HepG2 (cell line): ENCODE data around the gene DOK5. TPM values are rescaled to one million over a fixed set of nuclear protein-coding genes. Genes with fewer than 3 reads are reported as not detected.

Experiments
- ATAC-seq: fragments of 200-7000 bp; cut with Tn5 transposase; 3 replicates; pipeline ENCODE4 v1.9.1; 2020; ENCODE audit warnings: mild to moderate bottlenecking, moderate library complexity
- BruUV-seq: library from RNA; stranded (reverse); fragments of 400-500 nt; replicated peaks from 2 replicates; lab custom pipeline; 2021; lab: Mats Ljungman, UMichigan
- CTCF ChIA-PET: fragments of 300-600 bp; formaldehyde crosslinking; extraction: SDS; loops from one replicate; lab custom pipeline; 2021; ENCODE audit warnings: low total read pairs, inconsistent platforms, low intra/inter-chr PET ratio; lab: Yijun Ruan, JAX
- POLR2A ChIA-PET: fragments of 350-600 bp; sonication (Branson Sonifier 250); formaldehyde crosslinking; loops from one replicate; lab custom pipeline; 2020; ENCODE audit warnings: antibody characterized with exemption, inconsistent platforms; lab: Yijun Ruan, JAX
- DNase-seq: peaks from one replicate; pipeline ENCODE4 v3.0.0-alpha.2; 2015; ENCODE audit warnings: low spot score
- FAIRE-seq: peaks from 3 replicates; lab custom pipeline; 2011; peaks lifted over from hg19 to GRCh38; lab: Jason Lieb, UNC
- H2AFZ ChIP-seq: one replicate; pipeline ENCODE4 v1.6.1; 2011; ENCODE audit warnings: low read length, inconsistent platforms
- H3K27ac ChIP-seq: fragments of 300-600 bp; 3 replicates; pipeline ENCODE4 v1.8.0; 2011; ENCODE audit warnings: mixed run types, mild to moderate bottlenecking, mixed read lengths, low read length, inconsistent platforms; ENCODE audit not compliant: insufficient read depth; ENCODE audit errors: extremely low read length
- H3K27me3 ChIP-seq, 2 experiments: fragments of 200-600 bp in 1 of 2; 2 replicates in 1 of 2; 3 replicates in 1 of 2; pipeline versions ENCODE4 v1.6.0 to v1.8.0; 2011; ENCODE audit warnings: low read length in 2 of 2, mild to moderate bottlenecking in 2 of 2, moderate library complexity in 2 of 2, inconsistent platforms in 1 of 2; ENCODE audit not compliant: insufficient read depth in 2 of 2, control insufficient read depth in 1 of 2
- H3K36me3 ChIP-seq, 2 experiments: fragments of 200-600 bp in 1 of 2; replicated peaks in 1 of 2; 2 replicates in 1 of 2; 3 replicates in 1 of 2; pipeline versions ENCODE4 v1.5.1 to v1.8.0; 2011; ENCODE audit warnings: low read length in 2 of 2, inconsistent platforms in 1 of 2; ENCODE audit not compliant: insufficient read depth in 2 of 2, control insufficient read depth in 1 of 2
- H3K4me1 ChIP-seq: 2 replicates; pipeline ENCODE4 v1.5.1; 2012; ENCODE audit warnings: low read length, inconsistent platforms; ENCODE audit not compliant: insufficient read depth
- H3K4me2 ChIP-seq: 2 replicates; pipeline ENCODE4 v1.6.0; 2011; ENCODE audit warnings: low read depth, low read length, inconsistent platforms
- H3K4me3 ChIP-seq, 3 experiments: fragments of 200-600 bp in 1 of 3; sonication (generic), shearing (Covaris generic) in 1 of 3; replicated peaks in 1 of 3; 2 replicates each; pipeline ENCODE4 v1.5.1; 2011 to 2016; ENCODE audit warnings: low read length in 3 of 3, inconsistent platforms in 2 of 3, low read depth in 2 of 3, mild to moderate bottlenecking in 2 of 3, control low read depth in 1 of 3, mixed read lengths in 1 of 3; ENCODE audit not compliant: insufficient read depth in 1 of 3
- H3K79me2 ChIP-seq: one replicate; pipeline ENCODE4 v1.6.1; 2011; ENCODE audit warnings: low read length, inconsistent platforms; ENCODE audit not compliant: insufficient read depth
- H3K9ac ChIP-seq: 2 replicates; pipeline ENCODE4 v1.6.0; 2011; ENCODE audit warnings: mild to moderate bottlenecking, low read depth, low read length, inconsistent platforms; ENCODE audit not compliant: insufficient read depth
- H3K9me3 ChIP-seq: 2 replicates; pipeline ENCODE4 v1.5.1; 2012; ENCODE audit warnings: mild to moderate bottlenecking, low read length
- H4K20me1 ChIP-seq: 2 replicates; pipeline ENCODE4 v1.6.0; 2011; ENCODE audit warnings: inconsistent platforms, mild to moderate bottlenecking, low read length, moderate library complexity; ENCODE audit not compliant: insufficient read depth
- CREB1 ChIP-seq, 2 experiments: fragments of 450-650 bp in 1 of 2; IDR thresholded peaks; 2 replicates each; pipeline ENCODE4 v1.6.1; 2016 to 2017; ENCODE audit warnings: control low read depth in 1 of 2, mild to moderate bottlenecking in 1 of 2, missing compliant biosample characterization in 1 of 2, missing genetic modification characterization in 1 of 2
- KDM5B ChIP-seq: sonication (generic); formaldehyde crosslinking; IDR thresholded peaks from 2 replicates; pipeline ENCODE4 v1.4.0; 2020; ENCODE audit warnings: missing genetic modification reagents, mild to moderate bottlenecking, borderline replicate concordance
- NR3C1 ChIP-seq: sonication (generic); formaldehyde crosslinking; IDR thresholded peaks from 2 replicates; pipeline ENCODE4 v1.4.0; 2020; ENCODE audit warnings: missing genetic modification reagents
- RELA ChIP-seq: sonication (generic); formaldehyde crosslinking; IDR thresholded peaks from 2 replicates; pipeline ENCODE4 v1.4.0; 2020; ENCODE audit warnings: missing genetic modification reagents
- TEAD2 ChIP-seq: sonication (generic); formaldehyde crosslinking; IDR thresholded peaks from 2 replicates; pipeline ENCODE4 v1.9.0; 2021; ENCODE audit warnings: missing genetic modification reagents
- TOE1 ChIP-seq: sonication (generic); formaldehyde crosslinking; IDR thresholded peaks from 2 replicates; pipeline ENCODE4 v1.4.0; 2020; ENCODE audit warnings: mild to moderate bottlenecking, missing genetic modification reagents
- ZBTB10 ChIP-seq: sonication (generic); formaldehyde crosslinking; IDR thresholded peaks from 2 replicates; pipeline ENCODE4 v1.4.0; 2020; ENCODE audit warnings: missing genetic modification reagents, borderline replicate concordance
- ZNF549 ChIP-seq: sonication (generic); formaldehyde crosslinking; IDR thresholded peaks from 2 replicates; pipeline ENCODE4 v1.5.0; 2020; ENCODE audit warnings: missing genetic modification reagents
- WGBS: methylation state at CpG from one replicate; pipeline ENCODE4 v1.1.6; 2017; ENCODE audit warnings: low lambda C conversion rate; 5-methylcytosine and 5-hydroxymethylcytosine counted together
- in situ Hi-C: cut with HindIII; loops from 2 replicates; pipeline ENCODE4 v1.10.0; 2017; ENCODE audit warnings: low pct_unique_long_range_greater_than_20kb; ENCODE audit not compliant: extremely low pct_ligation_motif_present
- intact Hi-C: fragments of 100-400 bp; cut with micrococcal nuclease; formaldehyde crosslinking; loops from one replicate; pipeline ENCODE4 v1.10.0; 2022; ENCODE audit not compliant: unreplicated experiment
- polyA plus RNA-seq, 8 experiments: library from polyadenylated mRNA; depleted of rRNA in 3 of 8; stranded (reverse) in 7 of 8; unstranded in 1 of 8; fragments of >200 nt; fragmentation: Illumina TruSeq in 4 of 8; extraction: Trizol in 4 of 8; gene quantifications; 2 replicates each; pipeline versions ENCODE4 v1.2.1 to v1.2.3, GENCODE V29; 2011 to 2016; ENCODE audit warnings: low read depth in 4 of 8, missing spikeins in 1 of 8, mixed read lengths in 1 of 8; ENCODE audit not compliant: insufficient read depth in 1 of 8
- total RNA-seq, 5 experiments: library from RNA; depleted of rRNA; stranded (reverse); fragments of >200 nt; fragmentation: Illumina TruSeq; extraction: Trizol; gene quantifications; 2 replicates each; pipeline ENCODE4 v1.2.3, GENCODE V29; 2016; ENCODE audit warnings: low read depth in 1 of 5
- TF ChIP-seq, protein P1 (sequence below): sonication (generic); formaldehyde crosslinking; IDR thresholded peaks from 2 replicates; pipeline ENCODE4 v1.9.0; 2022; ENCODE audit warnings: missing genetic modification reagents, mild to moderate bottlenecking, borderline replicate concordance

DOK5 gene
- total and polyA plus RNA-seq, 2 of the 13 experiments (the other 11 are each of a cell fraction or from before 2014, with no cell fraction given) = not detected

GRCh38 chr20:54690323-54690722 is 214.9 kb downstream of the DOK5 start:
- no peak for DNase-seq
- no peaks in the 10 kb centered on the region for H4K20me1 ChIP-seq
- no peaks in the 10 kb centered on the region for H3K4me1 ChIP-seq
- 24% methylated on average over 3 of the region's 3 CpGs for WGBS
- in situ Hi-C loops = no loop called here
- CTCF ChIA-PET = no interaction called here
- FAIRE-seq = no peak
- POLR2A ChIA-PET = no interaction called here
- no peaks in the 10 kb centered on the region for H3K36me3 ChIP-seq
- no peak overlapping the region for H3K27ac ChIP-seq
- H3K9ac ChIP-seq = no peak overlapping the region
- H3K27me3 ChIP-seq = no peaks in the 10 kb centered on the region; a peak in 1 of 5 replicates
- intact Hi-C loops = no loop called here
- no peaks in the 10 kb centered on the region for H3K9me3 ChIP-seq
- TF ChIP-seq RELA (CRISPR knock-in tag) = no peak
- TF ChIP-seq TOE1 (CRISPR knock-in tag) = no peak
- no peak for TF ChIP-seq NR3C1 (CRISPR knock-in tag)
- no peak for TF ChIP-seq CREB1 (IDR thresholded peaks at IDR 0.05)
- TF ChIP-seq CREB1 (CRISPR knock-in tag; IDR thresholded peaks at IDR 0.05) = no peak
- TF ChIP-seq KDM5B (CRISPR knock-in tag) = no peak
- TF ChIP-seq, protein P1, sequence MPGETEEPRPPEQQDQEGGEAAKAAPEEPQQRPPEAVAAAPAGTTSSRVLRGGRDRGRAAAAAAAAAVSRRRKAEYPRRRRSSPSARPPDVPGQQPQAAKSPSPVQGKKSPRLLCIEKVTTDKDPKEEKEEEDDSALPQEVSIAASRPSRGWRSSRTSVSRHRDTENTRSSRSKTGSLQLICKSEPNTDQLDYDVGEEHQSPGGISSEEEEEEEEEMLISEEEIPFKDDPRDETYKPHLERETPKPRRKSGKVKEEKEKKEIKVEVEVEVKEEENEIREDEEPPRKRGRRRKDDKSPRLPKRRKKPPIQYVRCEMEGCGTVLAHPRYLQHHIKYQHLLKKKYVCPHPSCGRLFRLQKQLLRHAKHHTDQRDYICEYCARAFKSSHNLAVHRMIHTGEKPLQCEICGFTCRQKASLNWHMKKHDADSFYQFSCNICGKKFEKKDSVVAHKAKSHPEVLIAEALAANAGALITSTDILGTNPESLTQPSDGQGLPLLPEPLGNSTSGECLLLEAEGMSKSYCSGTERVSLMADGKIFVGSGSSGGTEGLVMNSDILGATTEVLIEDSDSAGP = no peak
- no peak for TF ChIP-seq ZNF549 (CRISPR knock-in tag)
- no peak for TF ChIP-seq TEAD2 (CRISPR knock-in tag)
- no peak for TF ChIP-seq ZBTB10 (CRISPR knock-in tag)
- no TSS peak for BruUV-seq
- H2AFZ ChIP-seq = no peak overlapping the region
- ATAC-seq = no peak
- H3K4me3 ChIP-seq = no peak overlapping the region
- no peak overlapping the region for H3K4me2 ChIP-seq
- no peaks in the 10 kb centered on the region for H3K79me2 ChIP-seq
